GM18511 (cell line): ENCODE results near the gene NAALADL2.

Experiments used
- ATAC-seq: cut with Tn5 transposase; IDR thresholded peaks from one replicate; pipeline ENCODE4 v1.9.1; 2021; ENCODE audit warnings: mild to moderate bottlenecking, moderate library complexity; ENCODE audit not compliant: unreplicated experiment

Gene NAALADL2

GRCh38 chr3:175294793-175295192 lies 435.7 kb downstream of the NAALADL2 start:
- peak; percentile 55 for ATAC-seq

GRCh38 chr3:175295248-175296130 lies 436.4 kb downstream of the NAALADL2 start:
- no peak for ATAC-seq

GRCh38 chr3:175297216-175297615 lies 438.1 kb downstream of the NAALADL2 start:
- no peak for ATAC-seq

- ATAC-seq = no peak
Measured at GRCh38 chr3:175301741-175302140, 442.6 kb downstream of the NAALADL2 start.

- no peak for ATAC-seq
Measured at GRCh38 chr3:175304404-175304803, 445.3 kb downstream of the NAALADL2 start.

- peak; percentile 70 for ATAC-seq
Measured at GRCh38 chr3:175307642-175308041, 448.5 kb downstream of the NAALADL2 start.

- peak; percentile 35 for ATAC-seq
Measured at GRCh38 chr3:175308097-175308496, 449.0 kb downstream of the NAALADL2 start.

GRCh38 chr3:175310046-175310445 lies 450.9 kb downstream of the NAALADL2 start:
- ATAC-seq = no peak

- ATAC-seq = no peak
Measured at GRCh38 chr3:175311404-175311803, 452.3 kb downstream of the NAALADL2 start.

GRCh38 chr3:175311946-175312345 lies 452.8 kb downstream of the NAALADL2 start:
- no peak for ATAC-seq

GRCh38 chr3:175312791-175313190 lies 453.7 kb downstream of the NAALADL2 start:
- ATAC-seq = no peak

- no peak for ATAC-seq
Measured at GRCh38 chr3:175316799-175317198, 457.7 kb downstream of the NAALADL2 start.

- ATAC-seq = no peak
Measured at GRCh38 chr3:175325440-175325839, 466.3 kb downstream of the NAALADL2 start.

GRCh38 chr3:175326041-175326440 lies 466.9 kb downstream of the NAALADL2 start:
- no peak for ATAC-seq

- ATAC-seq = no peak
Measured at GRCh38 chr3:175329373-175329772, 470.2 kb downstream of the NAALADL2 start.

GRCh38 chr3:175335229-175335628 lies 476.1 kb downstream of the NAALADL2 start:
- no peak for ATAC-seq

GRCh38 chr3:175336406-175337133 lies 477.4 kb downstream of the NAALADL2 start:
- ATAC-seq = no peak

- no peak for ATAC-seq
Measured at GRCh38 chr3:175337631-175338030, 478.5 kb downstream of the NAALADL2 start.

GRCh38 chr3:175338775-175339535 lies 479.8 kb downstream of the NAALADL2 start:
- no peak for ATAC-seq

- no peak for ATAC-seq
Measured at GRCh38 chr3:175340338-175341015, 481.3 kb downstream of the NAALADL2 start.

- no peak for ATAC-seq
Measured at GRCh38 chr3:175342196-175342595, 483.1 kb downstream of the NAALADL2 start.
